GM12864 (cell line): ENCODE data around the gene HM13.

Experiments used
- DNase-seq: peaks from one replicate; pipeline ENCODE4 v3.0.0-alpha.2; 2011; ENCODE audit warnings: low read depth
- H3K4me3 ChIP-seq: 2 replicates; pipeline ENCODE4 v1.5.1; 2011; ENCODE audit warnings: mild to moderate bottlenecking, low read depth, low read length, control low read depth
- TF ChIP-seq, protein P1 (sequence below): IDR thresholded peaks from 2 replicates; pipeline ENCODE4 v1.5.1; 2011; ENCODE audit warnings: low read depth, mild to moderate bottlenecking, moderate library complexity, low read length, control low read depth, inconsistent platforms; ENCODE audit errors: missing control alignments

HM13 gene

DNA sequence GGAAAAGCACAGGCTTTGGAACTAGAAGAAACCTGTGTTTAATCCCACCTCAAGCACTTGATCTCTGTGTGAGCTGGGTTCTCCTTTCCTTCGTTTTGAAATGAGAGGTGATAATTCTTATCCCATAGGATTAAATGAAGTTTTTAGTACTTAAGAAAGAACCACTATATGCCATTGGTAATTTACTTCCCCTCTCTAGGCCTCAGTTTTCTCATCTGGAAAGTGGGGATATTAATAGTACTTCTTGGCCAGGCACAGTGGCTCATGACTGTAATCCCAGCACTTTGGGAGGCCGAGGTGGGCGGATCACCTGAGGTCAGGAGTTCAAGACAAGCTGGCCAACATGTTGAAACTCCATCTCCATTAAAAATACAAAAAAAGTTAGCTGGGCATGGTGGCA lies 25.1 kb upstream of the HM13 start:
- DNase-seq: no peak
- TF ChIP-seq, protein P1, sequence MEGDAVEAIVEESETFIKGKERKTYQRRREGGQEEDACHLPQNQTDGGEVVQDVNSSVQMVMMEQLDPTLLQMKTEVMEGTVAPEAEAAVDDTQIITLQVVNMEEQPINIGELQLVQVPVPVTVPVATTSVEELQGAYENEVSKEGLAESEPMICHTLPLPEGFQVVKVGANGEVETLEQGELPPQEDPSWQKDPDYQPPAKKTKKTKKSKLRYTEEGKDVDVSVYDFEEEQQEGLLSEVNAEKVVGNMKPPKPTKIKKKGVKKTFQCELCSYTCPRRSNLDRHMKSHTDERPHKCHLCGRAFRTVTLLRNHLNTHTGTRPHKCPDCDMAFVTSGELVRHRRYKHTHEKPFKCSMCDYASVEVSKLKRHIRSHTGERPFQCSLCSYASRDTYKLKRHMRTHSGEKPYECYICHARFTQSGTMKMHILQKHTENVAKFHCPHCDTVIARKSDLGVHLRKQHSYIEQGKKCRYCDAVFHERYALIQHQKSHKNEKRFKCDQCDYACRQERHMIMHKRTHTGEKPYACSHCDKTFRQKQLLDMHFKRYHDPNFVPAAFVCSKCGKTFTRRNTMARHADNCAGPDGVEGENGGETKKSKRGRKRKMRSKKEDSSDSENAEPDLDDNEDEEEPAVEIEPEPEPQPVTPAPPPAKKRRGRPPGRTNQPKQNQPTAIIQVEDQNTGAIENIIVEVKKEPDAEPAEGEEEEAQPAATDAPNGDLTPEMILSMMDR: no peak
- H3K4me3 ChIP-seq: no peak overlapping the region

DNA sequence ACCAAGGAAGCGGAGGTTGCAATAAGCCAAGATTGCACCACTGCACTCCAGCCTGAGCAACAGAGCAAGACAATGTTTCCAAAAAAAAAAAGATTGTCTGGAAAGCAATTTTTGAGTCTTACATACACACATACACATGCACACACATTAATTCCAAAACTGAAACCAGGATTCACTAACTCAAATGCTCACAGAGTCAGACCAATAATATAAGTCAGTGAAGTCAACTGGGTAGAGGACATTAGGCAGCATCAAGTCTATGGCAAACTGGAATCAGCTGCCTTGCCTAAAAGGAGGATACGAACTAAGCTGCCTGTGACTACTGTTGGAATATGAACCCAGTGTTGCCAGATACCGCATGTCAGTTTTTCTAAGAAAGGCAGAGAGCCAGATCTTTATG lies 23.5 kb upstream of the HM13 start:
- TF ChIP-seq, protein P1: no peak
- no peak overlapping the region for H3K4me3 ChIP-seq
- DNase-seq: no peak

DNA sequence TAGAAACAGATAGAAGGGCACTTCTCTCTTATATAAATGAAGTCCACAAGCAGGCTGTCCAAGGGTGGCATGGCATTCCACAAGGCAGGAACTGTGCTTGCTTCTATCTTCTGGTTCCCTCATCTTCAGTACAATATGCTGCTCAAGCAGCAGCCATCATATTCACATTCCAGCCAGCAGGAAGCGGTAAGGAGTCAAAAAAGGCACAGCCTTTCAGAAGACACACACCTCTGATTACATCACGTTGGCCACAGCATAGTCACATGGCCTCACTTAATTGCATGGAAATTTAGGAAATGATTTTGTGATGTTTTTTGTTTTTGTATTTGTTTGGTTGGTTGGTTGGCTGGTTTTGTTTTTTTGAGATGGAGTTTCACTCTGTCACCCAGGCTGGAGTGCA lies 20.1 kb upstream of the HM13 start:
- no peak for DNase-seq
- TF ChIP-seq, protein P1: peak; percentile 38
- no peak overlapping the region for H3K4me3 ChIP-seq

DNA sequence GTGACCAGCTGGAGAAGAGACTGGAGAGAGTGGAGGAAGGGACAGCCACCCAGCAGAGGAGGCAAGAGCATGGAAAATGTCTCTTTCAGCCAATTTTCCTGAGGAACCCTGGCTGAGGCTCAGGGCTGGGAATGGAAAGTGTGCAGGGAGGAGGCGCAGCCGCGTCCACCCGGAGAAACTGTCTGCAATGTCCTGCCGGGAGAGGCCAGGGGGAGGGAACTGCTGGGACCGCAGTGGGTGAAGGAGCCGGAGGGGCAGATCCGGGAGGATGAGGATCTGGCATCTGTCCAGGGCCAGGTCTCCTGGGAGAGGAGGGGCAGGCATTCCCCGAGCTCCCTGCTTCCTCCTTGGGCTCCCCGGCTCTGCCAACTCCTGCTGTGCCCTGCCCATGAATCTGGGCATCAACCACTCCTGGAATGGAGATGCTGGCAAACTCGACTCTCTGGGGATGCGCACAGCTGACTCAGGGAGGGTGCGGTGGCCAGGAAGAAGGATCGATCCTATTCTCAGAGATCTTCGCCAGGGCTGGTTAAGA lies 17.4 kb upstream of the HM13 start:
- H3K4me3 ChIP-seq: no peak overlapping the region
- no peak for DNase-seq
- TF ChIP-seq, protein P1: no peak

DNA sequence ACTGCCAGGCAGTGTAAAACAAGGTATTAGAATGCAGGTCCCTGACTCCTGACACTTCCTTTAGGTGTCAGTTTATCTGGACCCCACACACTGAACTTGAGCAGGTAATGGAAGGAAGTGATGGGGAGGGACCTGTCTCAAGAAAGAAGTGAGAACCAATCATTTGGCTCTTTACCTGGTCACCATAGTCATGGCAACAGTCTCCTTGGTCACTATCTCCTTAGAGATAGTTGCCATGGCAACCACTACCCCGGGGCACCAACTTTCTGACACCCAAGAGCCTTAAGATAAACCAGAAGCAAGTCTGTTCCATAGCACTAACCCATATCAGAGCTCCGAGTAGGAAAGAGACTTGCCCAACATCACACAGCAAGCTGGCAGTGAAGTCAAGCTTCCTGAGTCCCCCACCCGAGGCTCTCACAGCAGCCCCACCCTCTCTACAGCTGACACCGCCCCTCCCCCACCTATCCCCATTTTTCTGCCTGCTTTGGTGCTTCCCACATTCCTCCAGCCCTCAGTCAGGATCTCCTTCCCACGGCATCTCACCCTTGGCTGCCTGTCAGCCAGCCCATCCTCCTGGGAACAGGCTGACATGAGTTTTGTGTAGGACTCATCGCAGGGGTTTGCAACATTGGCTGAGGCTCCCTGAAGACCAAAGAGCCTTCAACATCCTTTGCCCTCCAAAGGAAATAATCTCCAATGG lies 16.3 kb upstream of the HM13 start:
- no peak for DNase-seq
- TF ChIP-seq, protein P1: no peak
- no peak overlapping the region for H3K4me3 ChIP-seq

DNA sequence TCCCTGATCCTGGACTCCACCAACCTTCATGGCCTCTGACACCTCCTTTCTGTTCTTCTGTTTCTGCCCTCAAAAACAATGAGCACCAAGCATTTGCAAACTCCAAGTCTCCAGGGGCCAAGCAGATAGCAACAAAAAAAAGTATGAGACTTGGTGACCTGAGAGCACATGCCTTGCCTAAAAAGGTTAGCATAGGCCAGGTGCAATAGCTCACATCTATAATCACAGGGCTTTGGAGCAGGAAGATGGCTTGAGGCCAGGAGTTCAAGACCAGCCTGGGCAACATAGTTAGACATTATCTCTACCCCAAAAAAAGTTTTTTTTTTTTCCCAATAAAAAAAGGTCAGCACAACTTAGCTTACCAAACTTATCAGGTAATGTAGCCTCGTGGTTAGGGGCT lies 13.7 kb upstream of the HM13 start:
- TF ChIP-seq, protein P1: no peak
- no peak for DNase-seq
- no peak overlapping the region for H3K4me3 ChIP-seq
